Measurements from ENCODE around the gene RGS9.
"Not testable (repeated sequence)": the region's sequence is repeated elsewhere in the genome, so short reads cannot be mapped to it uniquely, and the experiment has no call there.

The RGS9 gene

GRCh38 chr17:65137021-65137939, at the start of gene RGS9:
Gene RGS9 (plus strand): TSS chr17:65137370. CDS start chr17:65137541, 171 bp downstream.
- peak; percentile 39 for DNase-seq (ENCODE audit: low spot score)

- DNase-seq (ENCODE audit: low spot score): no peak
These were observed 48.4 kb upstream of the RGS9 start for GRCh38 chr17:65088621-65089360.

- no peak for DNase-seq (ENCODE audit: low spot score)
These were observed 44.9 kb upstream of the RGS9 start for GRCh38 chr17:65092262-65092661.

GRCh38 chr17:65092721-65093356, 44.3 kb upstream of the RGS9 start:
- not testable (repeated sequence) for DNase-seq (ENCODE audit: low spot score)

GRCh38 chr17:65093930-65094329, 43.2 kb upstream of the RGS9 start:
- DNase-seq (ENCODE audit: low spot score): no peak

GRCh38 chr17:65095465-65095864, 41.7 kb upstream of the RGS9 start:
- no peak for DNase-seq (ENCODE audit: low spot score)

GRCh38 chr17:65096382-65096781, 40.8 kb upstream of the RGS9 start:
- DNase-seq (ENCODE audit: low spot score): not testable (repeated sequence)

- no peak for DNase-seq (ENCODE audit: low spot score)
These were observed 40.1 kb upstream of the RGS9 start for GRCh38 chr17:65097110-65097509.

GRCh38 chr17:65099475-65099874, 37.7 kb upstream of the RGS9 start:
- no peak for DNase-seq (ENCODE audit: low spot score)

GRCh38 chr17:65099941-65100315, 37.2 kb upstream of the RGS9 start:
- peak; percentile 72 for DNase-seq (ENCODE audit: low spot score)

- peak; percentile 66 for DNase-seq (ENCODE audit: low spot score)
These were observed 36.6 kb upstream of the RGS9 start for GRCh38 chr17:65100316-65101140.

- DNase-seq (ENCODE audit: low spot score): no peak
These were observed 35.8 kb upstream of the RGS9 start for GRCh38 chr17:65101371-65101770.

- no peak for DNase-seq (ENCODE audit: low spot score)
These were observed 34.9 kb upstream of the RGS9 start for GRCh38 chr17:65102235-65102634.

GRCh38 chr17:65102788-65103187, 34.4 kb upstream of the RGS9 start:
- no peak for DNase-seq (ENCODE audit: low spot score)

- no peak for DNase-seq (ENCODE audit: low spot score)
These were observed 33.7 kb upstream of the RGS9 start for GRCh38 chr17:65103431-65103830.

GRCh38 chr17:65103896-65104295, 33.3 kb upstream of the RGS9 start:
- no peak for DNase-seq (ENCODE audit: low spot score)

- no peak for DNase-seq (ENCODE audit: low spot score)
These were observed 32.6 kb upstream of the RGS9 start for GRCh38 chr17:65104541-65104940.

GRCh38 chr17:65104973-65105372, 32.2 kb upstream of the RGS9 start:
- DNase-seq (ENCODE audit: low spot score): no peak

- DNase-seq (ENCODE audit: low spot score): no peak
These were observed 29.0 kb upstream of the RGS9 start for GRCh38 chr17:65108152-65108551.

GRCh38 chr17:65109543-65109942, 27.6 kb upstream of the RGS9 start:
- no peak for DNase-seq (ENCODE audit: low spot score)

GRCh38 chr17:65109990-65110680, 27.0 kb upstream of the RGS9 start:
- DNase-seq (ENCODE audit: low spot score): no peak
